ENCODE measurements around the gene TADA2B. TPM values are rescaled to one million over a fixed set of nuclear protein-coding genes. Genes with fewer than 3 reads are reported as not detected.
"Not testable (repeated sequence)": the region's sequence is repeated elsewhere in the genome, so short reads cannot be mapped to it uniquely, and the experiment has no call there.

Gene TADA2B
- total RNA-seq, 4 donors from 2014 or later = 13.3 to 27.3 (median 16.5) TPM

- Histone ChIP-seq H3K27ac (no peak overlapping the region), H3K36me3 (no peaks in the 10 kb centered on the region), H3K4me1 (peaks cover 0 to 36% (median 7%) of the 10 kb centered on the region in 4 donors), H3K4me3 (no peak overlapping the region), H3K27me3 (no peaks in the 10 kb centered on the region), H3K9me3 (no peaks in the 10 kb centered on the region)
- TF ChIP-seq CTCF (IDR thresholded peaks at IDR 0.05) (no peak), POLR2A (IDR thresholded peaks at IDR 0.05) (no peak)
- no peak for DNase-seq (ENCODE audit: low spot score in 2 of 2)
- WGBS, 2 donors = 58 to 66% methylated on average over 3 of the region's 3 CpGs
Observed at GRCh38 chr4:7092026-7092425, 48.9 kb downstream of the TADA2B start.

GRCh38 chr4:7094916-7095315, 51.7 kb downstream of the TADA2B start:
- WGBS, 2 donors = 38 to 69% methylated on average over 10 of the region's 10 CpGs
- no peaks in the 10 kb centered on the region for H3K9me3 ChIP-seq
- H3K4me1 ChIP-seq = peaks cover 0 to 17% (median 1%) of the 10 kb centered on the region in 4 donors
- peak overlapping the region in 1 of 4 donors; percentile 61 for H3K27ac ChIP-seq
- DNase-seq (ENCODE audit: low spot score in 2 of 2) = peak in 1 of 2 donors; percentile 15
- H3K27me3 ChIP-seq = no peaks in the 10 kb centered on the region
- H3K4me3 ChIP-seq = no peak overlapping the region
- no peak for TF ChIP-seq CTCF (IDR thresholded peaks at IDR 0.05)
- TF ChIP-seq POLR2A (IDR thresholded peaks at IDR 0.05) = no peak
- TF ChIP-seq EP300 (IDR thresholded peaks at IDR 0.05) = no peak
- no peaks in the 10 kb centered on the region for H3K36me3 ChIP-seq

- Histone ChIP-seq H3K4me1 (peaks cover 0 to 14% (median 0%) of the 10 kb centered on the region in 4 donors), H3K36me3 (no peaks in the 10 kb centered on the region), H3K27ac (no peak overlapping the region), H3K4me3 (no peak overlapping the region), H3K27me3 (no peaks in the 10 kb centered on the region), H3K9me3 (no peaks in the 10 kb centered on the region)
- no peak for TF ChIP-seq EP300 (IDR thresholded peaks at IDR 0.05)
- TF ChIP-seq CTCF (IDR thresholded peaks at IDR 0.05) = no peak
- no peak for TF ChIP-seq POLR2A (IDR thresholded peaks at IDR 0.05)
- DNase-seq (ENCODE audit: low spot score in 2 of 2) = no peak
- 85 to 91% methylated on average over 12 to 13 of the region's 16 CpGs for WGBS, 2 donors
Observed at GRCh38 chr4:7095611-7096155, 52.5 kb downstream of the TADA2B start.

- H3K4me1 ChIP-seq = peaks cover 0 to 14% (median 2%) of the 10 kb centered on the region in 4 donors
- H3K4me3 ChIP-seq = no peak overlapping the region
- WGBS, 2 donors = 84% methylated on average over 7 of the region's 7 CpGs
- no peaks in the 10 kb centered on the region for H3K36me3 ChIP-seq
- no peak overlapping the region for H3K27ac ChIP-seq
- no peaks in the 10 kb centered on the region for H3K9me3 ChIP-seq
- TF ChIP-seq POLR2A (IDR thresholded peaks at IDR 0.05) = no peak
- no peak for TF ChIP-seq CTCF (IDR thresholded peaks at IDR 0.05)
- TF ChIP-seq EP300 (IDR thresholded peaks at IDR 0.05) = no peak
- H3K27me3 ChIP-seq = no peaks in the 10 kb centered on the region
- no peak for DNase-seq (ENCODE audit: low spot score in 2 of 2)
Observed at GRCh38 chr4:7096236-7096635, 53.1 kb downstream of the TADA2B start.

GRCh38 chr4:7101692-7102515, 58.7 kb downstream of the TADA2B start:
- Histone ChIP-seq H3K9me3 (no peaks in the 10 kb centered on the region), H3K27me3 (no peaks in the 10 kb centered on the region), H3K4me1 (peaks cover 0 to 36% (median 15%) of the 10 kb centered on the region in 4 donors), H3K4me3 (peak overlapping the region; percentile 32 to 76 (median 57)), H3K27ac (peak overlapping the region; percentile 57 to 93 (median 84)), H3K36me3 (no peaks in the 10 kb centered on the region)
- WGBS, 2 donors = 18 to 22% methylated on average over 22 to 23 of the region's 24 CpGs
- TF ChIP-seq POLR2A (IDR thresholded peaks at IDR 0.05) (no peak), EP300 (IDR thresholded peaks at IDR 0.05) (peak in 1 of 2 donors; percentile 44), CTCF (IDR thresholded peaks at IDR 0.05) (peak; percentile 80 to 90 (median 82))
- peak; percentile 57 to 66 for DNase-seq (ENCODE audit: low spot score in 2 of 2)

- not testable (repeated sequence) for H3K36me3 ChIP-seq; DNase-seq (ENCODE audit: low spot score in 2 of 2); H3K27me3 ChIP-seq; H3K9me3 ChIP-seq
- WGBS, 2 donors = 60 to 65% methylated on average over 12 of the region's 12 CpGs
- Histone ChIP-seq H3K27ac (peak overlapping the region; percentile 57 to 93 (median 84)), H3K4me3 (peak overlapping the region; percentile 32 to 76 (median 57)), H3K4me1 (peaks cover 0 to 36% (median 15%) of the 10 kb centered on the region in 4 donors)
Observed at GRCh38 chr4:7102516-7102909, 59.3 kb downstream of the TADA2B start.
